Neural progenitor cell (in vitro differentiated cells): ENCODE data around the gene ASB13. TPM values are rescaled to one million over a fixed set of nuclear protein-coding genes. Genes with fewer than 3 reads are reported as not detected.

Experiments
- DNase-seq: peaks from one replicate; pipeline ENCODE4 v3.0.0-alpha.2; 2016; ENCODE audit warnings: low spot score
- H2AFZ ChIP-seq: fragments of 200-600 bp; sonication (generic); replicated peaks from 2 replicates; pipeline ENCODE4 v1.6.1; 2016; ENCODE audit warnings: antibody characterized with exemption
- H3F3A ChIP-seq: fragments of 200-600 bp; sonication (generic); 2 replicates; pipeline ENCODE4 v1.6.1; 2016; ENCODE audit warnings: antibody characterized with exemption, low read depth
- H3K27ac ChIP-seq: fragments of 200-600 bp; sonication (generic); 2 replicates; pipeline ENCODE4 v1.5.1; 2016; ENCODE audit warnings: mild to moderate bottlenecking
- H3K27me3 ChIP-seq: fragments of 200-600 bp; sonication (generic); 2 replicates; pipeline ENCODE4 v1.6.1; 2016; ENCODE audit warnings: mild to moderate bottlenecking, moderate library complexity
- H3K36me3 ChIP-seq: fragments of 200-600 bp; sonication (generic); 2 replicates; pipeline ENCODE4 v1.5.1; 2016
- H3K4me1 ChIP-seq: fragments of 200-600 bp; sonication (generic); 2 replicates; pipeline ENCODE4 v1.6.1; 2016; ENCODE audit warnings: mixed run types
- H3K4me2 ChIP-seq: fragments of 200-600 bp; sonication (generic); 2 replicates; pipeline ENCODE4 v1.6.1; 2016
- H3K4me3 ChIP-seq: fragments of 200-600 bp; sonication (generic); 2 replicates; pipeline ENCODE4 v1.5.1; 2016
- H3K79me2 ChIP-seq: fragments of 200-600 bp; sonication (generic); 2 replicates; pipeline ENCODE4 v1.6.1; 2016; ENCODE audit warnings: low read depth
- H3K9ac ChIP-seq: fragments of 200-600 bp; sonication (generic); 2 replicates; pipeline ENCODE4 v1.6.1; 2016
- H3K9me3 ChIP-seq: fragments of 200-600 bp; sonication (generic); 2 replicates; pipeline ENCODE4 v1.5.1; 2016; ENCODE audit warnings: low read depth
- H4K20me1 ChIP-seq: fragments of 200-600 bp; sonication (generic); 2 replicates; pipeline ENCODE4 v1.6.1; 2016; ENCODE audit warnings: low read depth
- H3K27ac Mint-ChIP-seq: 3 replicates; pipeline ENCODE4 v1.8.0; 2021; ENCODE audit warnings: mixed read lengths
- H3K27me3 Mint-ChIP-seq: 2 replicates; pipeline ENCODE4 v1.8.0; 2022; ENCODE audit warnings: low read depth, mild to moderate bottlenecking, inconsistent platforms, moderate library complexity, mixed read lengths; ENCODE audit not compliant: insufficient read depth
- H3K36me3 Mint-ChIP-seq: 3 replicates; pipeline ENCODE4 v1.8.0; 2021; ENCODE audit warnings: mixed read lengths
- H3K4me1 Mint-ChIP-seq: 3 replicates; pipeline ENCODE4 v1.8.0; 2021; ENCODE audit warnings: mixed read lengths
- H3K4me3 Mint-ChIP-seq: 3 replicates; pipeline ENCODE4 v1.8.0; 2021; ENCODE audit warnings: mild to moderate bottlenecking, moderate library complexity, mixed read lengths
- H3K9me3 Mint-ChIP-seq: 3 replicates; pipeline ENCODE4 v1.8.0; 2020; ENCODE audit warnings: mixed read lengths
- CTCF ChIP-seq: fragments of 200-600 bp; sonication (generic); IDR thresholded peaks from 2 replicates; pipeline ENCODE4 v1.5.1; 2017; ENCODE audit warnings: antibody characterized with exemption, mild to moderate bottlenecking
- EZH2 ChIP-seq: fragments of 200-600 bp; sonication (generic); IDR thresholded peaks from 2 replicates; pipeline ENCODE4 v1.6.1; 2017; ENCODE audit warnings: antibody characterized with exemption, mild to moderate bottlenecking, moderate library complexity
- EZH2phosphoT487 ChIP-seq: fragments of 200-600 bp; sonication (generic); IDR thresholded peaks from 2 replicates; pipeline ENCODE4 v1.6.1; 2017; ENCODE audit warnings: antibody characterized with exemption
- total RNA-seq: library from RNA; depleted of rRNA; stranded (reverse); fragments of >200 nt; gene quantifications from 2 replicates; pipeline ENCODE4 v1.2.3, GENCODE V29; 2015; ENCODE audit warnings: low replicate concordance

ASB13 gene
- total RNA-seq, 1 donor from 2014 or later: 15.0 TPM

GRCh38 chr10:5666841-5667630 is 641 bp upstream of the ASB13 start:
- Mint-ChIP-seq H3K27me3 (peaks cover 13% of the 10 kb centered on the region), H3K4me1 (peaks cover 21% of the 10 kb centered on the region)

GRCh38 chr10:5665373-5666007 is 905 bp downstream of the ASB13 start:
- no peak overlapping the region for H3K27ac ChIP-seq
- peaks cover 21% of the 10 kb centered on the region for H3K4me1 Mint-ChIP-seq

More at GRCh38 chr10:5666841-5667630, 641 bp upstream of the ASB13 start:
- peaks cover 30% of the 10 kb centered on the region for H3K4me1 ChIP-seq
- H3K9me3 ChIP-seq: no peaks in the 10 kb centered on the region
- H2AFZ ChIP-seq: peak overlapping the region; percentile 97
- H3K79me2 ChIP-seq: peaks cover 13% of the 10 kb centered on the region
- peaks cover 20% of the 10 kb centered on the region for H4K20me1 ChIP-seq
- Mint-ChIP-seq H3K9me3 (no peaks in the 10 kb centered on the region), H3K4me3 (peak overlapping the region; percentile 97), H3K27ac (peak overlapping the region; percentile 93), H3K36me3 (no peaks in the 10 kb centered on the region)
- no peaks in the 10 kb centered on the region for H3K36me3 ChIP-seq
- peaks cover 34% of the 10 kb centered on the region for H3F3A ChIP-seq
- TF ChIP-seq EZH2: no peak
- no peak for TF ChIP-seq EZH2phosphoT487
- no peak for TF ChIP-seq CTCF
- no peak overlapping the region for H3K9ac ChIP-seq
- peak overlapping the region; percentile 90 for H3K4me2 ChIP-seq
- H3K27ac ChIP-seq: no peak overlapping the region
- DNase-seq: no peak
- peak overlapping the region; percentile 99 for H3K4me3 ChIP-seq
- peaks cover 35% of the 10 kb centered on the region for H3K27me3 ChIP-seq

GRCh38 chr10:5663692-5664427 is 2.5 kb downstream of the ASB13 start:
- no peak overlapping the region for H2AFZ ChIP-seq
- no peaks in the 10 kb centered on the region for H3K36me3 ChIP-seq
- H4K20me1 ChIP-seq: peaks cover 32% of the 10 kb centered on the region
- H3K79me2 ChIP-seq: peaks cover 24% of the 10 kb centered on the region
- Mint-ChIP-seq H3K4me3 (peak overlapping the region; percentile 44), H3K9me3 (no peaks in the 10 kb centered on the region), H3K27me3 (peaks cover 15% of the 10 kb centered on the region), H3K4me1 (peaks cover 33% of the 10 kb centered on the region), H3K27ac (peak overlapping the region; percentile 9), H3K36me3 (no peaks in the 10 kb centered on the region)
- TF ChIP-seq EZH2: no peak
- H3K9me3 ChIP-seq: no peaks in the 10 kb centered on the region
- H3K27ac ChIP-seq: no peak overlapping the region
- peaks cover 39% of the 10 kb centered on the region for H3F3A ChIP-seq
- H3K4me2 ChIP-seq: peak overlapping the region; percentile 42
- peaks cover 33% of the 10 kb centered on the region for H3K27me3 ChIP-seq
- no peak overlapping the region for H3K4me3 ChIP-seq
- no peak overlapping the region for H3K9ac ChIP-seq
- DNase-seq: peak; percentile 39
- peaks cover 33% of the 10 kb centered on the region for H3K4me1 ChIP-seq

More at GRCh38 chr10:5665373-5666007, 905 bp downstream of the ASB13 start:
- Histone ChIP-seq H3K4me3 (peak overlapping the region; percentile 99), H4K20me1 (peaks cover 26% of the 10 kb centered on the region), H3K36me3 (no peaks in the 10 kb centered on the region), H2AFZ (peak overlapping the region; percentile 99), H3K9me3 (no peaks in the 10 kb centered on the region), H3K4me1 (peaks cover 30% of the 10 kb centered on the region), H3K9ac (no peak overlapping the region), H3K27me3 (peaks cover 35% of the 10 kb centered on the region), H3K79me2 (peaks cover 24% of the 10 kb centered on the region), H3F3A (peaks cover 34% of the 10 kb centered on the region), H3K4me2 (peak overlapping the region; percentile 90)
- H3K36me3 Mint-ChIP-seq: no peaks in the 10 kb centered on the region
- no peak overlapping the region for H3K27ac Mint-ChIP-seq
- H3K9me3 Mint-ChIP-seq: no peaks in the 10 kb centered on the region
- H3K27me3 Mint-ChIP-seq: peaks cover 13% of the 10 kb centered on the region
- TF ChIP-seq EZH2: peak; percentile 11
- TF ChIP-seq CTCF: no peak
- TF ChIP-seq EZH2phosphoT487: no peak
- no peak for DNase-seq
- peak overlapping the region; percentile 87 for H3K4me3 Mint-ChIP-seq
